GM18499 (cell line): ENCODE results near the gene RFLNA.

ENCODE experiments used
- ATAC-seq: cut with Tn5 transposase; IDR thresholded peaks from one replicate; pipeline ENCODE4 v1.9.1; 2021; ENCODE audit warnings: moderate number of reproducible peaks; ENCODE audit not compliant: insufficient read depth, unreplicated experiment

The RFLNA gene

DNA sequence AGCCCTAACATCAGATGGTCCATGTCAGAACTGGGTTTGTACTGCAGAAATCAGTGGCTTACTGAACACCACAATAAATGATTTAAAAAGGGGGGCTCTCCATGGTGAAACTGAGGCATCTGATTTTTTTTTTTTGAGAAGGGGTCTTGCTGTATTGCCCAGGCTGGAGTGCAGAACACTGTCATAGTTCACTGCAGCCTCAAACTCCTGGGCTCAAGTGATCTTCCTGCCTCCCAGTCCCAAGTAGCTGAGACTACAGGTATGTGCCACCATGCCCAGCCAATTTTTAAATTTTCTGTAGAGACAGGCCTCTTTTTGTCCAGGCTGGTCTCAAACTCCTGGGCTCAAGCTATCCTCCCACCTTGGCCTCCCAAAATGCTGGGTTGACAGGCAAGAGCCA is 57.4 kb downstream of the RFLNA start:
- no peak for ATAC-seq

DNA sequence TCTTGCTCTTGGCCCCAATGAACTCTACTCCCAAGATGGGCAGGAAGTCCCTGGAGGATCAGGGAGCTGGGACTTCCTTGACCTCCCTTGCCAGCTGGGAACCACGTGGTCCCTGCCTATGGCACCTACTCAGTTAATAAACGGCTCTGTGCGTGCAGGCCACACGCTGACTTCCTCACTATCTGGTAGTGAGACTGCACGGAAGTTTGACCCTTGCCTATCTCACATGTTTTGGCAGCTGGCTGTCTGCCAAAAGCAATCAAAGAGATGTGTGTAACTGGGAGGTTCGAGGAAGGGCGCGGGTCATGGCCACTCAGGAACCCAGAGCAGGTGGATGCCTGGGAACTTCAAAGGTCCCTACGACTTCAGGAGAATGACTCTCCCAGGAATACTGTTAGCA is 57.9 kb downstream of the RFLNA start:
- no peak for ATAC-seq

DNA sequence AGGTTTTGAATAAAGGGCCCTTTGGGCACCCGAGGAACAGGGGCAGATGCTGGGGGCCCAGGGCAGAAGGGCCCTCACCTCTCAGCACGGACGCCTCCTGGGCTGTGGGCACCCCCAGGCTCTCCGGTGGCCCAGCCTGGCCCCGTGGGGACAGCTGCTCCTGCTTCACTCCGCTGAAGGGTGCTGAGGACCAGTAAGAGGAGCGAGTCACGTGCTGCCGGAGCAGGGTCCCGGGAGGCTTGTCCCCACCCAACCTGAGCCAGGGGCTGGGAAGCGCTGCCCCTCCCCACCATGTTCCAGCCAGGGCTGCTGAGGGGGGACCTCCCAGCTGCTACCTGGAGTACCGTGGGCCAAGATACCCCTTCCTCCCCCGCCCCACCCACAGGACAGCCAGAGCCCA is 59.5 kb downstream of the RFLNA start:
- no peak for ATAC-seq

DNA sequence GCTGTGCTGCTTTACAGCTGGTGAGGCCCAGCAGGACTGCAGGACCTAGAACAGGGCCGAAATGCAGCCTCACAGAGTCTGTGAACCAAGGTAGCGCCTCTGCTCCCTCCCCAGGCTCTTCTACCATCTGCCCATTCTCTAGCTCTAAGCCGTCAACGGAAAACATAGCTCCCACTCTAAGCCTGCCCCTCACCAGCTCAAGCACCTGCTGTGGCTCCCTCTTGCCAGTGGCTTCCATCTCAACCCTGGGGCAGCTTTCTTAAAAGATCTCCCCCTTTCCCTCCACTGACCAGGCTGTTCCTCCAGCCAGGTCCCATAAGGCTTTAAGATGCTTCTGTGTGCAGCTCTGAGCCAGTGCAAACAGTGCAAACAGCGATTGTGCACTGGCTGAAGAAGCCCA is 61.3 kb downstream of the RFLNA start:
- ATAC-seq = no peak

DNA sequence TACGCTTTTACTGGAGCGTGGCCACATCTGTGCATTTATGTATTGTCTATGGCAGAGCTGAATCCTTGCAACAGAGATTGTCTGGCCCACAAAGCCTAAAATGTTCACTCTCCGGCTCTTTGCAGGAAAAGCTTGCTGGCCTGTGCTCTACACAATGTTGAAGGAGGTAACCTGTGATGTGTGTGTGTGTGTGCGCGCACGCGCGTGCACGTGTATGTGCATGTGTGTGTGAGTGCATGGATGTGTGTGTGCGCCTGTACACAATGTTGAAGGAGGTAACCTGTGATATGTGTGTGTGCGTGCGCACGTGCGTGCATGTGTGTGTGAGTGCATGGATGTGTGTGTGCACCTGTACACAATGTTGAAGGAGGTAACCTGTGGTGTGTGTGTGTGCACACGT is 62.7 kb downstream of the RFLNA start:
- ATAC-seq = no peak

DNA sequence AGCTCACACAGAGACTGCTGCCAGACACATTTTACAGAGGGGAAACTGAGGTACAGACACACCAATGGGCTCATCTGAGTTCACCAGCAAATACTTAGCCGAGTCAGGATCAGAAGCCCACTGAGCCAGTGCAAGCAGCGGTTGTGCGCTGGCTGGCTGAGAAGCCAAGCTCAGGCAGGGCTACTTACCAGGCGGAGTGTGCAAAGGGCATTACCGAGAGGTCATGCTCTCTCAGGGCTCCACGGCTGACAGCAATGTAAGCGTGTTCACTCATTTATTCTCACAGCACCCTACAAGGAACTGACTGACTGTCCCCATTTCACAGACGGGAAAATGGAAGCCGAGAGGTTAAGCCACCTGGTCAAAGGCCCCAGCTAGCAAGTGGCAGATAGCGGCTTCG is 63.7 kb downstream of the RFLNA start:
- no peak for ATAC-seq

DNA sequence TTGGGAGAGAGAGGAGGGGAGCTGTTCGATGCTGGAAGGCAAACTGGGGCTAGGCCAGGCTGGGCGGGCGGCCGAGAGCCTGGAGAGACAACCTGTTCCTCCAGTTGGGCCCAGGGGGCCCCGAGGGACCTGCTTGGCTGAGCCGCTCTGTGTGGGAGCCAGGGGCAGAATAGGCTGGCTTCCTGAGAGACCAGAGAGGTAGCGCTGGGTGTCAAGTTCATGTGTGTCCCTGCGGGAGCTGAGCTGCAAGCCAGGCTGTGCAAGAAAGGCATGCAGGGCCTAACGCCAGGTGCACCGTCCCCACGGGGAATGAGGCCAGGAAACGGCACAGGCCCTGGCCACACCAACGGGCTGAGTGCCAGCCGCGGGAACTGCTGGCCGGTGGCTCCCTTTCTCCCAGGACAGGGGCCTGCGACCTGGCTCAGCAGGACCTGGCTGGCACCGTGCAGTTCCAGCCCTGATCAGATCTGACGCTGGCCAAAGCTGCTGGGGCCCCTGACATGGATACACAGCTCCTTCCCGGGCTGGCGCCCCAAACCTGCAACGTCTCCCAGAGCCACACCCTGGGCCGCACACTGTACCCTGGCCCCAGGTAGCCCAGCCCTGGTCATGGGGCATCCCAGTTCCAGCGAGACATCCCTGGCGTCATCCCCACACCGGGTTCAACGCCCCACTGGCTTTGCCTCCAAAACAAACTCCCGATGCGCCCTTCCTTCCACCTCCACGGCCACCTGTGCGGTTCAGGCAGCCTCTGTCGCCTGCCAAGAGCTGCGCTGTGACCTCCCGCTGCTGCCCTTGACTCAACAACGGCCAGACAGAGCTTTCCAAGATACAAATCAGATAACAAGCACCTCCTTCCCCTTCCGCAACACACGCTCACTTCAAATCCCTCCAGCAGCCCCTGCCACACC is 65.0 kb downstream of the RFLNA start:
- ATAC-seq = no peak

DNA sequence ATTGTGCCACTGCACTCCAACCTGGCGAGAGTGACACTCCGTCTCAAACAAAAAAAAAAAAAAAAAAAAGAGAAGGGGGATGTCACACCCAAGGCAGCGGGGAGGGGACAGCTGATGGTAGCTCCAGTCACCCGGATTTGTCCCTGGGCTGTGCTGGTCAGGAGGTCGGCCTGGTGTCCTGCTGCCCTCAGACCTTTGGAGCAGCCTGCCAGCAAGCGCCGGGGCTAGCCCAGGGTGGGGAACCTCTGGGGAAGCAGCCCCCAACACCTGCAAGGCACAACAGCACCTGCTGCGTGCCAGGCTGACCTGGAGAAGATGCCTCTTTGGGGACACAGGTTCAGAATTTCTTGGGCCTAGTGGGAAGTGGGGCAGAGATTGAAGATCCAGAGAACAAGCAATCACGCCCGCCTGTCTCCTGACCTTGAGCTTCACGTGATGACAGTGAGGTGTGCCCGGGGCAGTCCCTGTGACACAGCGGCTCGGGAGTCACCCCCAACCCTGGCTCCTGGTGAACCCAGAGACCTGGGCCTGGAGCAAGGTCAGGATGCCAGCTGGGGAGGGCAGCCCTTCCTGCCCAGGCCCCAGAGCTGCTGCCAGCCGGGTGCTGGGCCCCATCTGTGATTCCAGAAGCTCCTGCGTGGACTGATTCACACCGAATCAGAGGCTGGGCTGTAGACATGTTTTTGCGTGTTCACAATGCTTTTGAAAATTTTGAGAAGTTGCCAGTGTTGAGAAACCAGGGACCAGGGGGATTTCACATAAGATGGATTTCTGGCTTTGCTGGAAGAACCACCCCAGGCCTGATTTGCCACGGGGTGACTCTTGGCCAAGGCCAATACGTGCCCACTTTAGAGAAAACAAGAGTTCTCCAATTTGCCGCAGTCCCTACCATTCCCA is 66.4 kb downstream of the RFLNA start:
- no peak for ATAC-seq

DNA sequence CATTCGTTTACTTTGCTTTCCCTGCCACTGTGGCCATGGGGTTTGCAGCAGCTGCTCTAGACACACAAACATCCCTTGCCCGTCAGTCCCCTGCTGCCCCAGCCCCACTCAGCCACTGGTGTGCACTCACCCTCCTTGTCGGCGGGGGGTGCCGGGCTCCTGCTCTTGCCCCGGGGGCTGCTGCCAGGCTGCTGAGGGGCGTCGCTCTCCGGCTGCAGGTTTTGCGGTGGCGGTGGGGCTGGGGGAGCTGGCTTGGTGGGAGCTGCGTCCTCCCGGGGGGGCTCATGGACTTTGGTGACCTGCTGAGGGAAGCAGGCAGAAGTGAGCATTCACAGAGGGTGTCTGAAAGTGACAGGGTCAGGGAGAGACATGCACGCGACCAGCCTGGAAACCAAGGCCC is 67.1 kb downstream of the RFLNA start:
- no peak for ATAC-seq

DNA sequence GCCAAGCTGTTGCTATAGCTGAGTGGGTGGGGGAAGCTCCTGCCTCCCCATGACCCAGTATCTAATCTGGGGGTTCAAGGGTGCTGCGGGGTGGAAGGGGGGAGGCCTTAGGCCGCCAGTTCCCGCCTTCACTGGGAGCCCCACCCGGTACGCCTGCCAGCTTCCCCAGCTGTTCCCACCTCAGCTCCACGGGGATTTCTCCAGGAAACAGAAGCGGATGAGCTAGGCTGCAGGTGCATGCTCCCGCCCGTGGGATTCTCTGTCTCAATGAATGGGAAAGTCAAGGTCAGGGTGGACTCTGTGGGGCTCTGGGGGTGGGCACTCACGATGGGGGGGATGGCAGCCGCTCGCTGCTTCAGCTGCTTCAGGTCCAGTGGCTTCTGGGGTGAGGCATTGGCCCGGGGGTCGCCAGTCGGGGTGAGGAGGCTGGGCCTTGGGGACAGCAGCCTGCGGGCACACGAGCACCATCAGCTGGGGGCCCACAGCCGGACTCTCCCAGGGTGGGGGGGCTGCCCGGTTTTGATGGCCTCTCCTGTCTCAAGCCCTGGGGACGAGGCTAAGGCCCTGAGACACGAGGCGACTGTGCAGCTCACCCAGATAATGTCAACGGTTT is 68.6 kb downstream of the RFLNA start:
- ATAC-seq = no peak

DNA sequence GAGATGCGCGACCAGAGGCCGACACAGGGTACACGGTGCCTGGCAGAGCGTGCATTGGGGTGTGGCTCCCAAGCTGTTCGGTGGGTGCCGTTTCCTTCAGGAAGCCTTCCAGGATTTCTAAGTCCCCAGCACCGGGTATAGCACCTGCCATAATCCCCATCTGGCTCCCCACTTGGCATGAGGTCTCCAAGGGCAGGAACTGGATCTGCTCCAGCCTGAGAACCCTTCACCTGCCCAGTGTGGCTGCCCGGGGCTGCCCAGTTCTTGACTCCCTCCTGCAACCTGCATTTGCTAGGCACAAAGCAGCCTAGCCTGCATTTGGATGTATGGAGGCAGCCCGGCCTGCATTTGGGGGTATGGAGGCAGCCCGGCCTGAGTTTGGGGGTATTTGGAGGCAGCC is 69.7 kb downstream of the RFLNA start:
- no peak for ATAC-seq
